Erythroblast (primary cell): ENCODE measurements around the gene CAMKMT.

Experiments
- DNase-seq, 2 experiments: peaks; one replicate each; lab custom pipeline; 2025; lab: John Stamatoyannopoulos, UW
- GATA1 ChIP-seq: IDR thresholded peaks from 2 replicates; pipeline ENCODE4 v1.6.1; 2011; ENCODE audit warnings: low read depth, mild to moderate bottlenecking, control low read depth, low read length, moderate library complexity
- POLR2A ChIP-seq: IDR thresholded peaks from 2 replicates; pipeline ENCODE4 v1.6.1; 2011; ENCODE audit warnings: mild to moderate bottlenecking, low read length

The CAMKMT gene

DNA sequence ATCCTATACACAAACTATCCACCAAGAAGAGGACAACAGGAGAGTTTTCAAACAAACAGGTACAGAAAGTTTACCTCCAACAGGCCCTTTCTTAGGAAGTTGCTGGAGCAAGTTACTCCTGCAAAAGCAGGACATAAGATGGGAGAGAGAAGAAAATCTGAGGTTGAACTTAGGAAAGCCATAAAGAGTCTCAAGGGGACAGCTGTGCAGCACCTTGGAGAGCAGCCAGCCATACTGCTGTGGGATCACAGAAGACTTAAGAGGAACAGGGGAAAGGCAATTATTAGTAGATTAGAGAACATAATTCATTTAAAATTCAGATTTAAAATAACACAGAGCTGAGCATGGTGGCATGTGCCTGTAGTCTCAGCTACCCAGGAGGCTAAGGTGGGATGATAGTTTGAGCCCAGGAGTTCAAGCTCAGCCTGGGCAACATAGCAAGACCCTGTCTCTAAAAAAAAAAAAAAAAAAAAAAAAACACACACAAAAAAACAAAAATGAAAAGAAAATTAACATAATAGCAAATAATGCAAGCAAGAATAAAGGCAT lies 431.6 kb downstream of the CAMKMT start:
- peak; percentile 12 to 15 for DNase-seq
- no peak for TF ChIP-seq POLR2A
- TF ChIP-seq GATA1, result no peak

DNA sequence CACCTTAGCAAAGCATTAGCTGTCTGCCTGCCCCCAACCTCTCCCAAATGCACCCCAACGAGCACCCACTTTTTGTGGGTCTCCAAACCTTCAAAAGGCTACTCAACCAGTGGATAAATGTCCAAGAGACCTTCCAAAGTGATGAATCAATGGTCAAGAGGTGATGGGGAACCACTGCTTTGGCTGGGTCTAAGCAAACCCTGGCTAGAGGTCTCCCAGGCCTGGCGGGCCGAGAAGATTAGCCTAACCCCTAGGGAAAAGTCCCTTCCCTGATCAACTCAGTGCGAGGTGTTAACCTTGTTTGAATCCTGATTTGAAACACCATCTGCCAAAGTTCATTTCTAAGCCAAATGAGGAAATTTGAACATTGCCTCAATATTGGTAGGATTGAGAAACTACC lies 435.0 kb downstream of the CAMKMT start:
- DNase-seq, result no peak

DNA sequence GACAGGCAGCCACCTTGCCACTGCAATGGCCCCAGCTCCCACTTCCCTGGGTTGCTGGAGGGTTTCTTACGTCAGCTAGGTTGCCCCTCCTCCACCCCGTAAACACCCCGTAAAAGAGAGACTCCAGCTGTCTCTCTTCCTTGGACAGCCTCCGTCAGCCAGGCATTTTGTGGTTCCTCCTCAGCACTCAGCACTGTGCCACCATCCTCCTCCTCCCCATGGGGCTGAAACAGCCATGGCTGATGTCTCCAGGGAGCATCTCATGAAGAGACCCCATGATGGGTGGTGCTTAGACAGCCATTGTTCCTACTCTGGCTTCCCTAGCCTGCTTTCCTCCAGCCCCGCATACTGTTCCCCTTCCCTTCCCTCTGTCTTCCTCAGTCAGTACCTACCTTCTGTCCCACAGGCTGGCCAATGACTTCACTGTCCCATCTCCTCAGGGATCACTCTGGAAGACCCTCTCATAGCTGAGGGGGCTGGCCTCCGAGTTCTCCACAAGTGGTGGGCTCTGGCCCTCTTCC lies 436.5 kb downstream of the CAMKMT start:
- TF ChIP-seq POLR2A, result no peak
- TF ChIP-seq GATA1, result no peak

More for the DNA sequence above, 435.0 kb downstream of the CAMKMT start:
- no peak for TF ChIP-seq GATA1
- TF ChIP-seq POLR2A, result no peak

DNA sequence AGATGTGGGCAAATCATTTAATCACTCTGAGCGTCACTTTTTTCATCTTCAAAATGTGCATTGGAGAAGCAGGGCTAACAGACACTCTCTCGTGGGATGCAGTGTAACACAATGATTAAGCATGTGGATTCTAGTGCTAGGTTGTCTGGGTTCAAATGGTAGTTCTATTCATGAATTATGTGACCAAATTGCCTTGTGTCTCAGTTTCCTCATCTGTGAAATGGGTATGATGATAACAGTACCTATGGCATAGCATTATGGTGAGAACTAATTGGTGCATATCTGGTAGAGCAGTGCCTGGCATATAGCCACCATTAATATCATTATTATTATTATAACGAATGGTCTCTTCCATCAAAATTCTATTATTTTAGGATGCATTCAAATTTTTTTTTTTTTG lies 437.4 kb downstream of the CAMKMT start:
- no peak for DNase-seq
- TF ChIP-seq GATA1 (no peak), POLR2A (no peak)

More for the DNA sequence above, 436.5 kb downstream of the CAMKMT start:
- no peak for DNase-seq

DNA sequence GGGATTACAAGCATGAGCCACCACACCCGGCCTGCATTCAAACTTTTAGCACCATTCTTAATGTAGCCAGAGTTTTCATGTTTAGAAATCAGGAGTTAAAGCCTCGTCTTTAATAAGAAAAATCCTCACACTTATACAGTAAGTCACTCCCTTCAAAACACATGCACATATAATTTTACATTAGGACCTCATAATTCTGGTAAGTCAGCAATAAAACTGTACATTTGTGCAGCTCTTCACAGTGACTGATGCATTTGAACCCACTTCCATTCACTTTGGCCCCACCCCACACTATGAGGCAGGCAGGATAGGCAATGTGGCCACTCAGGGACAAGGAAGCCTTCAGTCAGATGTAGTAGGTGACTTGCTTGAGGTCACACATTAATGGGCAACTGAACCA lies 438.0 kb downstream of the CAMKMT start:
- TF ChIP-seq GATA1 (no peak), POLR2A (no peak)
- no peak for DNase-seq

DNA sequence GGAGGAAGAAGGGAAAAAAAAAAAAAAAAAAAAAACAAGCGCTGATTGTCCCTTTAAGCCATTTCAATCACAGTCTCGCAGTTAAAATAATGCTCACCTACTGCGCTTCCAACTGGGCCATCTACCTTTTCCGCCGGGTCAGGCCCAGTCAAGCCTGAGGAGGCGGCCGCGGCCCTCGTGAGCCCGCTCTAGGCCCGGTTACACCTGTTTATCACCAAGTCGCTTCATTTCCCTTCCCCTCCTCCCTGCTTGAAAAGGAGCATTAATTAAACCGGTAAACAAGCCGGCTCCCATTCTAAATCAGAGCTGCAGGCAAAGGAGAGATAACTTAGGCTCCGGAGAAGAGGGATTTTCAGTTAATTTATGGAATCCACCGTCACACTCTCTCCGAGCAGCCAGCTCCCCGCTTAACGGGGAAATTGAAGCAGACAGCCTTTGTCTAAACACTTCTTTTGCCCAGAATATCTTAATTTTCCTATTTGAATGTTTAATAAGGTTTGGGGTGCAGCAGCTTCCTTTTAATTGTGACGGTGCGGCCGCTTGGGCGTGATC lies 439.6 kb downstream of the CAMKMT start:
- DNase-seq, result no peak
- TF ChIP-seq GATA1 (no peak), POLR2A (no peak)

DNA sequence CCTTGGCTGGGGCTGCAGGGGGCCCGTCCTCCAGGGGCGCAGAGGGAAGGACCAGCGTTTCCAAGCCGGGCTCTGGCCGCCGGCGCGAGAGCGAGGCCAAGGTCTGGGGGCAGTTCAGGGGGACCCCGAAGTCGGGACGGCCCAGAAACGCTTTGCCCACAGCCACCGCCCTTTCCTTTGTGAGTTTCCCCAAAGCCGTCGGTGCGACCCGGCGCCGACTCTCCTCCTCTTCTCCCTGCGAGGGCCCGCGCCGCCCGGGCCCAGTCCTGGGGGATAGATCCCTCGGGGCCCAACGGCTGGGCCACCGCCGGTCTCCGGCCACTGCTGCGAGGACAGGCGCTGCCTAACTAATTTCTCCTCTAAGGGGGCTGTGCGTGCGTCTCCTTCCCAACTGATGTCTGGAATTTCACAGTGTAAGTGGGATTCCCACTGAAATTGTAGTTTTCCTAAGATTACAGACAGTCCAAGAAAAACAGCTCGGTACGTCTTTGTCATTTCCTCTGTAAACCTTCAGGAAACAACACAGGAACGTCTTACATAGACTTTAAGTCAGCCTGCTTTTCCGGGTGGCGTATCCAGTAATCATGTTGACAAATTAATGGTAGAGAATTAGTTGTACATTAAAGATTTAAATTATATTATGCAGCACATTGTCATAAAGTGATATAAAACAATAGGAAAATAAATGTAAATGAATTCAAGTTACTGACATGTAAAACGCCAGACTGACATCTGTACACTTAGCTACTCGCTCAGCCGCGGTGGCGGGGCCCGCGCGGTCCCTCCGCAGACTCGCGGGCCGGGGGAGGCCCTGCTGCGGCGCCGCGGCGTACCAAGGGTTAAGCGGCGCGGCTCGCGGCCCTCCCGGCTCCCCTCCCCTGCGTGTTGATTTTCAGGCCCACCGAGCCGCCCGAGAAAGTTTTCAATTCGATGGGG lies 440.4 kb downstream of the CAMKMT start:
- TF ChIP-seq POLR2A, result no peak
- no peak for DNase-seq

DNA sequence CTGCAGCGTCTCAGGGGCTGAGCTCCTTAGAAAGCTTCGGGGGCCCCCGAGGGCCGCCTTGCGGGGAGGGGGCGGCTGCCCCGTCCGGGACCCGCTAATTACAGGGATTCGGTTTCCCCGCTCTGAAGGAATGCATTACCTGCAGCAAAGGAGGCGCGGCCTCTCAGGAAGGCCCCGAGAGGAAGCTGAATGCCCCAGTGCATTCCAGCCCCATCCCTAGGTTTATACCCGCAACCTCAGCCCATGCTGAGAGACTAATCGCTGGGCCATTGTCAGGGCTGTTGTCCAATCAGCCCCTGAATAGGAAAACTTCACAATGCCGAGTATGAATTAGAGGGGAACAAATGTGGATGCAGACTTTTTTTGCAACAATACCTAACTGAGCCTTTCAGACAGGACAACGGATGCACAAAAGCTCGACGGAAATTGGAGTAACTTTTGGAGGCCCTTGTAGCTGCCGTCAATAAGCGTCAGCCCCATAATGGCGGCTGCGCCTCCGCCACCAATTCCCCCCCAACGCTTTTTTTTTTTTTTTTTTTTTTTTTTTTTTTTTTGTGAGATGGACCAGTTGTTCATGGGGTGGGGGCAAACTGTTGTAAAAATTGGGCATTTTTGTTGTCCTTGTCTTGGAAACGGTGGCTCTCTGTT lies 441.2 kb downstream of the CAMKMT start:
- DNase-seq, result no peak

DNA sequence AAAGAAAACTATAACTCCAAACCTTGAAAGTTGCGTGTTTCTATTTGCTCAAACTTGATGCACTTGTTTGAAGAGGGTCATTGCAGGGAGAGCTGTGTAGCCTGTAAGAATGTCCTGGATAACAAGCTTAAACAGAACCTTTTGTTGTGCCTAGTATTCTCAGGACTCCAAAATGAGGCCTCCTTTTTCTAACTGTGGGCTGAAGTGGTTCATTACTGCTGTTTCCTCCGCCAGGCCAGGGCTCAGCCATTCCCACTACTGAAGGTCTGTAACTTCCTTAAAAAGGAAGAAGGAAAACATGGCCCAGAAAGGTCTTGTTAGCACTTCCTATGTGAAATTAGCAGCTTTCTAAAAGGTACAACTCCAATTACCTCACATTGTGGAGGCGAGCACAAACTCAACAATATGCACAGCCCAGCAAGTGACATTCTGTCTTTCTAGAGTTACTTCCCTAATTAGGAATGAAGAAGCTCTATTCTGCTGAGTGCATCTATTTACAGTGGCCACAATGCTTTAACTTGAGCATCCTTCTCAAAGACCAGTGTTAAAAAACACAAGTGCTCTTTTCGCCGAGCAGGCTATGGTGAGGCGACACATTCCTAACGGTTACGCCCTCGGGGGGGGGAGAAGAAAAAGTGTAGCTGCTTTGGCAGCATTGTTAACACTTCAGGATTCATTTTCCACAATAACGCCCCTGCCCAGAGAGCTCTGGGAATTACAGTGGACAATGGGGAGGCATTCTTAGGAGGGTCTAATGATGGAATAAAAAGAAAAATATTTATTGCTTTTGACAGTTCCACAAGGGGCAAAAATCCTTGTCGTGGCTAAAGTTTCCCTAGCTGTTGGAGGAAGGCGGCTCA lies 442.9 kb downstream of the CAMKMT start:
- no peak for DNase-seq
- TF ChIP-seq POLR2A (no peak), GATA1 (no peak)

More for the DNA sequence above, 441.2 kb downstream of the CAMKMT start:
- no peak for TF ChIP-seq GATA1
- TF ChIP-seq POLR2A, result no peak

DNA sequence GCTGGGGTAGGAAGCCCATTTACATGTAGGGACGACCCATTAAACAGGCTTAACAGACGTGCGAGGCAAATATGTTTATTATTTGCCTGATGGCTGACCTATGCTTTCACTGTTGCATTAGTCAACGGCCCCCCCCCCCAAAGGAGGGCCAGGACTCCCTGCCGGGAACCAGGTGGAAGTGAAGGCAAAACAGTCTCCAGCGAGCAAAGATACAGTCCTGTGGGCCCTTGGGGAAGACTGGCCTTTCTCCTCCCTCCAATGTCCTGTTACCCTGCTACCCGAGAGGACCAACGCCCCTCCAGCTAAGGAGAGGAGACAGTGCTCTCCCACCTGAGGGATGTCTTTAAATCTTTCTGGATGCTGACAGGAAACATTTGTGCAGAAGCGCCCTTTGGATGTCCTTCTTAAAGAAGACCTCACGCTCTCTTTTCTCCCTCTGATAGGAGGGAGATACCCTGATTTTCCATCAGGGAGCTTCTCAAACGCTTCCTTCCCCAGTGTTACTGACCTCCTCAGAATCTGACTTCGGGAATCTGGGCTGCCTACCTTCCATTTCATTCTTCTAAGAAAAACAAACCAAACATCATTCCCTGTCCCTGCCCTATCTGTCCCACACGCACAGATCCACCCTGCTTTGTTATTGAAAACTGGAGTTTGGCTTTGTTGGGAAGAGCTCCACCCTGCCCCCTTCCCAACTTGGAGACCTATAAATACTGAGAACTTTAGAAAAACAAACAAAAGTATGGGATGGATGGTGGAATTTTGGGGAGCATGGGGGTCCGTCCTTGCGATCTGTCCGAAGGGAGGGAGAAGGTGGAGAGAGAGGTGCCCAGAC lies 443.9 kb downstream of the CAMKMT start:
- no peak for DNase-seq
- TF ChIP-seq GATA1, result no peak
- no peak for TF ChIP-seq POLR2A

DNA sequence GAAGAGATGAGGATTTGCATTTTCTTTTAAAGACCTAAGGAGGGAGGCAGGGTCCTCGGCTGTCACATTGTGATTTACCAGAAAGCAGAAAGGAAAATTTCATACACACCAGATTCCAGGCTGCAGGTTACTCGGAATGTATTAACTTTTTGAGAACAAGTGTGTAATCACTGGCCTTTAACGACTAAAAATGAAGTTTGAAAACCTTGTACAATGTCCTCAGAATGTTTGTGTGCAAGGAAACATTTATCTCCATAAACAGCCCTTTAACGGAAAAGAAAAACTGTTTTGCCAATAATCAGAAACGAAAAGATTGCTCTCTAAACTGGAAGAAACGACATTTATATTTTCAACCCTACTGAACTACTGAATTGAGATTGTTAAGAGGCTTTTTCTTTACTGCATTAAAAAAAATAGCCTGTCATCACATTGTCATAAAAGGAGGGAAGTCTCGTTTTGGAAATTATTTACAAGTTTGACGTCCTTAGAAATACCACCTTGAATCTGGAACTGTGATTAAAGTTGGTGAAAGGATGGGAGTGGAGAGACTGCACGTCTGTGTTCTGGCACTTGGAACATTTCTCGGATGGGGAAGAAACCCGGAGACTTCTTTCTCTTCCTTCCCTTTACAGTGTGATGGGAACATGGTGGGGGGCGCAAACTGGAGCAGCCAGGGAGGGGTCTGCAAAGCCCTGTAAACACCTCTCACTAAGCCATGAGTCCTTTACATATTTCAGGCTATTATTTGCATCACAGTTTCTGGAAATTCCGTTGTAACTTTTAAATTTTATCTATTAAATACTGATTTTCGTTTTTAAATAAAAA lies 445.7 kb downstream of the CAMKMT start:
- DNase-seq, result no peak
- TF ChIP-seq POLR2A (no peak), GATA1 (no peak)
